Cardiac fibroblast (primary cell): ENCODE measurements around the gene EML3.
A peak's percentile ranks its signal among the peaks of the same experiment; 100 is the strongest.

ENCODE experiments used
- DNase-seq, 2 donors: peaks; one replicate each; pipeline versions ENCODE4 v3.0.0 to v3.0.0-alpha.2; 2010; ENCODE audit warnings: low read depth in 2 of 2
- H3K4me3 ChIP-seq, 2 donors: replicated peaks in 1 of 2; 1 replicate in 1 of 2; 2 replicates in 1 of 2; pipeline ENCODE4 v1.5.1; 2011; ENCODE audit warnings: low read depth in 2 of 2, low read length in 2 of 2, mild to moderate bottlenecking in 2 of 2, moderate library complexity in 1 of 2
- CTCF ChIP-seq: IDR thresholded peaks from one replicate; pipeline ENCODE4 v1.5.1; 2011; ENCODE audit warnings: low read depth, mild to moderate bottlenecking, low read length, inconsistent platforms

EML3 gene

GRCh38 chr11:62580959-62581715 is 31.4 kb downstream of the EML3 start:
- TF ChIP-seq CTCF: no peak
- no peak for DNase-seq
- H3K4me3 ChIP-seq: no peak overlapping the region

- no peak for TF ChIP-seq CTCF
- H3K4me3 ChIP-seq: no peak overlapping the region
- no peak for DNase-seq
Observed at GRCh38 chr11:62579252-62579651, 33.3 kb downstream of the EML3 start.

GRCh38 chr11:62578541-62578940 is 34.0 kb downstream of the EML3 start:
- no peak overlapping the region for H3K4me3 ChIP-seq
- TF ChIP-seq CTCF: no peak
- no peak for DNase-seq

- no peak for TF ChIP-seq CTCF
- no peak overlapping the region for H3K4me3 ChIP-seq
- DNase-seq: peak; percentile 63 to 71
Observed at GRCh38 chr11:62577046-62577714, 35.4 kb downstream of the EML3 start.

- TF ChIP-seq CTCF: no peak
- H3K4me3 ChIP-seq: peak overlapping the region in 1 of 2 donors; percentile 70
- DNase-seq: no peak
Observed at GRCh38 chr11:62575837-62576236, 36.7 kb downstream of the EML3 start.

- TF ChIP-seq CTCF: no peak
- DNase-seq: no peak
- peak overlapping the region; percentile 65 to 70 for H3K4me3 ChIP-seq
Observed at GRCh38 chr11:62575156-62575555, 37.4 kb downstream of the EML3 start.
